GM21619 (cell line): Measurements from ENCODE around the gene SLC15A2.
A peak's percentile ranks its signal among the peaks of the same experiment; 100 is the strongest.
"Not testable (repeated sequence)": the region's sequence is repeated elsewhere in the genome, so short reads cannot be mapped to it uniquely, and the experiment has no call there.

Source experiments
- ATAC-seq: cut with Tn5 transposase; IDR thresholded peaks from one replicate; pipeline ENCODE4 v1.9.1; 2021; ENCODE audit not compliant: unreplicated experiment

SLC15A2 gene

GRCh38 chr3:121918779-121919483, 24.7 kb downstream of the SLC15A2 start:
- ATAC-seq, result no peak

GRCh38 chr3:121924734-121925133, 30.5 kb downstream of the SLC15A2 start:
- no peak for ATAC-seq

- ATAC-seq, result no peak
These were observed 32.2 kb downstream of the SLC15A2 start for GRCh38 chr3:121926380-121926779.

- ATAC-seq, result not testable (repeated sequence)
These were observed 44.1 kb downstream of the SLC15A2 start for GRCh38 chr3:121938141-121938855.

- ATAC-seq, result no peak
These were observed 47.4 kb downstream of the SLC15A2 start for GRCh38 chr3:121941592-121941991.

GRCh38 chr3:121942116-121942786, 48.0 kb downstream of the SLC15A2 start:
- ATAC-seq, result no peak

- no peak for ATAC-seq
These were observed 49.2 kb downstream of the SLC15A2 start for GRCh38 chr3:121943431-121943830.

GRCh38 chr3:121948641-121949040, 54.4 kb downstream of the SLC15A2 start:
- ATAC-seq, result no peak

GRCh38 chr3:121951291-121951919, 57.2 kb downstream of the SLC15A2 start:
- ATAC-seq, result no peak

- ATAC-seq, result no peak
These were observed 62.2 kb downstream of the SLC15A2 start for GRCh38 chr3:121956363-121956762.

GRCh38 chr3:121957674-121958415, 63.6 kb downstream of the SLC15A2 start:
- peak; percentile 64 for ATAC-seq

GRCh38 chr3:121958801-121959200, 64.6 kb downstream of the SLC15A2 start:
- no peak for ATAC-seq

GRCh38 chr3:121961283-121961682, 67.1 kb downstream of the SLC15A2 start:
- ATAC-seq, result no peak

GRCh38 chr3:121962443-121962842, 68.2 kb downstream of the SLC15A2 start:
- no peak for ATAC-seq

- ATAC-seq, result no peak
These were observed 69.4 kb downstream of the SLC15A2 start for GRCh38 chr3:121963608-121964007.

GRCh38 chr3:121969631-121970030, 75.4 kb downstream of the SLC15A2 start:
- no peak for ATAC-seq

- ATAC-seq, result no peak
These were observed 75.8 kb downstream of the SLC15A2 start for GRCh38 chr3:121970047-121970446.

GRCh38 chr3:121974601-121975111, 80.5 kb downstream of the SLC15A2 start:
- no peak for ATAC-seq

GRCh38 chr3:121975702-121976302, 81.6 kb downstream of the SLC15A2 start:
- ATAC-seq, result no peak

- ATAC-seq, result no peak
These were observed 82.5 kb downstream of the SLC15A2 start for GRCh38 chr3:121976727-121977126.
